GM18519 (cell line): ENCODE results near the gene GSTCD.
"Not testable (repeated sequence)": the region's sequence is repeated elsewhere in the genome, so short reads cannot be mapped to it uniquely, and the experiment has no call there.

Experiments used
- ATAC-seq: cut with Tn5 transposase; IDR thresholded peaks from one replicate; pipeline ENCODE4 v1.9.1; 2021; ENCODE audit warnings: mild to moderate bottlenecking, moderate library complexity; ENCODE audit not compliant: unreplicated experiment, low FRiP score

Gene GSTCD, protein sequence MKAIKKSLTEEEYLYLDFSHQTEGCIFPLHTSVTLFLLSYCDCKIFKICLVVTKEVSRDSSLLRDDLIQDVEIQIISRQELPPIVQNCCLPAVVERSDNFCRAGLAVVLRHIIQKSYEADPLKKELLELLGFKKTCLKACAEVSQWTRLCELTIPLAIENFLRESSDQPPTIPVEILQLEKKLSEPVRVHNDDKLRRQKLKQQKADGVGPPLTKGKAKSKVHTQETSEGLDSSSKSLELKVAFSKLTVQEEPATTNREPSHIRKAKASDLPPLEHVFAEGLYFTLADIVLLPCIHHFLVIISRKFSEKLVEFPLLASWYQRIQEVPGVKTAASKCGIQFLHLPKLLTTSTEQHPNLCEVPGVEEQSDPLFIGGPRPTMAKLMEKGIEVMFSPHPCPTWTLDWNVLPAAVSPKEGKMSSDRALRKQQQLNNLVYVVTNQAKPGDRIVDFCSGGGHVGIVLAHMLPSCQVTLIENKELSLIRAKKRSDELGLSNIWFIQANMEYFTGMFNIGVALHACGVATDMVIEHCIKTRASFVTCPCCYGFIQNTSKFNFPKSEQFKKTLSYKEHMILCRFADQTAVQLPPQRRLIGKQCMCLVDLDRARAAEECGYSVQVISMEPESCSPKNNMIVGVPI

GRCh38 chr4:105708181-105709080 lies at the start of gene GSTCD, which contains the start of gene INTS12:
TSS of gene GSTCD (plus strand) at chr4:105708784. CDS start at chr4:105717614, 8,830 bp downstream.
TSS of gene INTS12 (minus strand) at chr4:105708689. CDS start at chr4:105700005, 8,684 bp downstream.
- ATAC-seq = peak; percentile 52

DNA sequence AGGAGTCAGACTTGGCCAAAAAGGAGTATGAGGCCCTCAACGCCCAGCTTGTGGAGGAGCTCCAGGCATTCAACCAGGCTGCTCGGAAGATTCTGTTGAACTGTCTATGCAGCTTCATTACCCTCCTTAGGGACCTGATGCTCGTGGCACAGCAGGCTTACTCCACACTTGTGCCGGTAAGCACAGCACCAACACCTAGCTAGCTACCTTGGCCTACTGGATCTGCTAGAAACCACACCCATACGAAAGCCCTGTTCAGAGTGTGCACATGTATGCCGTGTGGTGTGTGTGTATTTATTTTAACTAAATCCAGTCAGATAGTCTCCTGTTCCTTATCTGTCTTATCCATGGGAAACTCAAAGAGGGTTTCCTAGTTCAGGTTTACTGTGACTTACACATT lies 49.4 kb upstream of the GSTCD start:
- ATAC-seq = no peak

GRCh38 chr4:105661028-105661427 lies 47.6 kb upstream of the GSTCD start:
- ATAC-seq = no peak

- no peak for ATAC-seq
Observed at GRCh38 chr4:105662935-105663675, 45.5 kb upstream of the GSTCD start.

DNA sequence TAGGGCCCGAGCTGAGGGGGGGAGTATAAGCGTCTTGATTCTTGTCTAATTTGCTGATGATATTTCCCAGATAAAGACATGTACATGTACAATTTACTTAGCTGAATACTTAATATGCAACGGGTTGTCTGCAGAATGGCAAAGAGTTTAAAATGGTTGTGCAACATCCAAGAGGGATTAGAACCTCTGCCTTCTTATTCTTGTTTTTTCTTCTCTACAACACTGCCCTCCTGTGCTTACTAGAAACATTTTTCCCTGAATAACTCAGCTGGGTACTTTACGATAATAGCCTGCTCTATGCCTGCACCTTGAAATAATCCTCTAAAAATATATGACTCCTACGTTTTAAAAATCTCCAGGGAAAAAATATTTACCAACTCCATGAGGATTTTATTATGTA lies 41.9 kb upstream of the GSTCD start:
- ATAC-seq = no peak

GRCh38 chr4:105670684-105671083 lies 37.9 kb upstream of the GSTCD start:
- ATAC-seq = no peak

DNA sequence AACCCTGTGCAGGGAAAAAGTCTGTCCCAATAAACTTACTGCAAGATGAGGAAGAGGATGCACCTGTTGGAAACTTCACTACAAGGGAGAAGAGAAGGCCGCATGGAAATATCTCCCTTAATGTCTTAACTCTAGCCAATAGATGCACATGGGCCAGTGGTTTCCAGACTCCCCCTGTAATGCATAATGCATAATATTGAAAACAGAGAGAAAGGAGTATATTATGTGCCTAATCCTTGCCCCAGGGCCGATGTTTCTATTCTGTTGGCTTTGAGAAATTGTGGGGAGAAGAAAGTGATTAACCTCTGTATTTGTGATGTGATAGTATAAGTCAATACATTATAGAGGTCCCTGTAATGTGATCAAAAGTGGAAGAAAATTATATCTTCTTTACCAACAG lies 37.3 kb upstream of the GSTCD start:
- ATAC-seq = no peak

DNA sequence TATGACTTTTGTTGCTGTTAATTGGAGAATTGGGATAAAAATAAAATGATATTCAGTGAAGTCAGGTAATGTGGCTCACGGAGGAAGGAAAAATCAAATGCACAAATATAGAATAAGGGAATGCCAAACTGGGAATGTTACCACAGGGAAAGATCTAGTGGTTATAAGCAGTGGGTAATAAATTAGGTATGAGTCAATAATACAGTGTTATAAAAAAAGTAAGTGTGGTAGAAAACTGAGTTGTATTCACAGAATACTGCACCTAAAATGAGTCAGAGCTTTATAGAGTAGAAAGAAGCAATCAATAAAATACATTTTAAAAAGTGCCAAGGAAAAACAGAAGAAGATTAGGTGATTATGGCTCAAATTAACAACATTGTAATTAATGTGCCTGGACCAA lies 34.6 kb upstream of the GSTCD start:
- no peak for ATAC-seq

- ATAC-seq = no peak
Observed at GRCh38 chr4:105677709-105678108, 30.9 kb upstream of the GSTCD start.

DNA sequence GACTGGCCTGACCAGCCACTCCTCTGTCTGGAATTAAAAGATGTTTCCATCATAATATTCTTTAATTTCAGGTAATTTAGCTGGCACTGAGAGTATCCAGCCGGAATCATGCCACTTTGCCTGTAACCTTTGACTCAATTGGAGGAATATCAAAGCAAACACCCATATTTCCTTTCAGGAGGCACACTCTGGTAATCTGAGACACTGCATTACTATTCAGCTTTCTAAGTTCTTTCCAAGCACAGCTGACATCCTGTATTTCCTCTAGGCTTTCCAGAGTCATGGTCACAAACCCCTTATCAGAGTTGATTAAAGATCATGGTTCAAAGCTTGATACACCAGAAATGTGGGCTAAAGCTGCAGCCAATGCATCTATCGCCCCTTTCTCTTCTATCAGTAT lies 29.4 kb upstream of the GSTCD start:
- no peak for ATAC-seq

GRCh38 chr4:105683038-105683437 lies 25.5 kb upstream of the GSTCD start:
- ATAC-seq = no peak

GRCh38 chr4:105686571-105686970 lies 22.0 kb upstream of the GSTCD start:
- ATAC-seq = no peak

GRCh38 chr4:105694812-105695211 lies 13.8 kb upstream of the GSTCD start:
- ATAC-seq = not testable (repeated sequence)

- ATAC-seq = not testable (repeated sequence)
Observed at GRCh38 chr4:105695832-105696231, 12.8 kb upstream of the GSTCD start.

DNA sequence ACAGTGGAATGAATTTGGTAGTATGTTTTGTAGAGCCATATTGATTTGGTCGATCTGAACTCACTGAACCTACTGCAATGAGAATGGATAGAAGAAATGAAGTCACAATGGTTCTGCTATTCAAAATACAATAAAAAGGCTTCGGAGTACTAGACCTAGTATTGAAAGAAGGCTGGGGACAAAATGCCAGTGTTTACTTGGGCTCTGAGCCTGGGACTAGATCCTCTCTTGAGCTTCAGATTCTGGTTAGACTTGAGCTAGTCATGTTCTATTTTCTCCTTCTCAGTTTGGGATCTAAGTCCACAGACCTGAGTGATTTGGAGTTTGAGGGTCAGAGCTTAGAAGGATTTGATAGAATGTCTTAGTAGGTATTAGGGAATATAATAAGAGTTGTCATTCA lies 10.0 kb upstream of the GSTCD start:
- ATAC-seq = no peak

DNA sequence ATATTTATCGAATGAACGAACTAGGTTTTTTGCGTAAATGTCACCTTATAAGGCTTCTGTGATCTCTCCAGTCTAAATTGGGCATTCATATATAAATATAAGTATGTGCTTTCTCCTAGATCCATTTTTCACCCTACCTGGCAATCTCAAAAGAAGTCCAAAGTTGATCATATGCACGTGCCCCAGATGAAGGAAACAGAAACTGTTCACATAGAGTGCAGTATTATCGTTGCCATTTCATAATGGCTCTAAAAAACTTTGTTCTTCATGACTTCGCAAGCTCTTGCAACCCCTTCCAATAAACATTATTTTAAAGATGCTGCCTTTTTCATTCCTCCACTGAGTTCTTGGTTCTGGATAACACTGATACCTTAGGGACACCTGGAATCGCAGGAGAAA lies 803 bp upstream of the GSTCD start:
- ATAC-seq = no peak

DNA sequence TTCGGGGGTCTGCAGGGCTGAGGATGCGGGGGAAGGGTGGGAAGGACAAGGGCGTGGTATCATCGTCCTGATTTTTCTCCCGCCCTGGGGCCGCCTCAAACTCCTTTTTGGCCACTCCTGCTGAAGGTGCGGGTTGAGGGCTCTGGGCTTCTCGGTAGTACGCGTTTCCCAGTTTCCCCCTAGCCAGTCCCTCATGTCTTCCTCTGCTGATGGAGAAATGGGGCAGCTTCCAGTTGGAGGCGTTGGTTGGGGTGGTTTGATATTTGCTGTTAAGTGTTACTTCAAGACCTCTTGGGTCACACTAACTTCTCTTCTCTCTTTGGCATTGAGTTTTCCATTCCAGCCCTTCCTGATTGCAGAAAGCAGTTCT lies 482 bp downstream of the GSTCD start:
- peak; percentile 13 for ATAC-seq

DNA sequence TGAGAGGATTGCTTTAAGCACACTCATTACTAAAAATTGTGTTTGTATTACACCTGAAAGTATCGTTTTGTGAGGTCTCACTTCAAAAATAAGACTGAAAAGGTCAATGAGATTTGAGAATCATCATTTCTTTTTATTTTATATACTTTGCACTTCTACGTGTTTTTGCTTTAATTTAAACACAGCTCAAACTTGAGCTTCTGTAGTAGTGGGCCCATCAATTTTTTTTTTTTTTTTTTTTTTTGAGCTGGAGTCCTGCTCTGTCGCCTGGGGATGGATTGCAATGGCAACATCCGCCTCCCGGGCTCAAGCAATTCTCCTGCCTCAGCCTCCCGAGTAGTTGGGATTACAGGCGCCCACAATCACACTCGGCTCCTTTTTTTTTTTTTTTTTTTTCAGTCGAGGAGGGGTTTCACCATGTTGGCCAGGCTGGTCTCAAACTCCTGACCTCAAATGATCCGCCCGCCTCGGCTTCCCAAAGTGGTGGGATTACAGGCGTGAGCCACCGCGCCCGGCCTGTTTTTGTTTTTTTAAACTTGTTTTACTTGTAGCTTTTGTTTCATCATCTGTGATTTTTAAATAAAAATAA lies 1.5 kb downstream of the GSTCD start:
- ATAC-seq = no peak

DNA sequence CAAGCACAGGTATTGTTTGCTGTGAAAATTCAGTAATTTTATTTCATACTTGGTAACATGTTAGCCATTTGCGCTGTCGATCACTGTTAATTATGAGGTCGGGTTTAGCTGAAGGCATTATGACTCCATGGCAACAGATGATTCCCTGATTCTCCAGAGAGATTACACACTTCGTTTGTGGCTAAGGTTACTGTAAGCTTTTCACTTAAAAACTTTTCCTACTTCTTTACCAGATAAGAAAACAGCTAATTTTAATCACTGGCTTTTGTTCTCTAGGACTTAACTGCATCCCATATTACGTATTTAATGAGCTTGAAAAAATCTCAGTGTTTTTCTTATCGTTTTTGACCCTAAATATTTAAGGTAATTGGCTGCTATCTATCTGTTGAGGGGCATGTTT lies 2.1 kb downstream of the GSTCD start:
- ATAC-seq = no peak

- no peak for ATAC-seq
Observed at GRCh38 chr4:105712766-105713165, 4.2 kb downstream of the GSTCD start.
